ENCODE measurements around the gene NMT1.

The NMT1 gene

GRCh38 chr17:45081047-45081703, 20.1 kb downstream of the NMT1 start:
- no peak for DNase-seq (ENCODE audit: low read depth)

- no peak for DNase-seq (ENCODE audit: low read depth)
Observed at GRCh38 chr17:45086391-45086790, 25.3 kb downstream of the NMT1 start.

GRCh38 chr17:45086865-45087503, 25.9 kb downstream of the NMT1 start:
- no peak for DNase-seq (ENCODE audit: low read depth)

GRCh38 chr17:45087504-45087975, 26.4 kb downstream of the NMT1 start:
- DNase-seq (ENCODE audit: low read depth), result no peak

GRCh38 chr17:45087978-45088377, 26.9 kb downstream of the NMT1 start:
- DNase-seq (ENCODE audit: low read depth), result no peak

GRCh38 chr17:45088741-45089140, 27.6 kb downstream of the NMT1 start:
- no peak for DNase-seq (ENCODE audit: low read depth)

- DNase-seq (ENCODE audit: low read depth), result no peak
Observed at GRCh38 chr17:45090711-45091110, 29.6 kb downstream of the NMT1 start.

- peak; percentile 65 for DNase-seq (ENCODE audit: low read depth)
Observed at GRCh38 chr17:45091778-45092425, 30.8 kb downstream of the NMT1 start.

GRCh38 chr17:45092911-45093430, 31.9 kb downstream of the NMT1 start:
- DNase-seq (ENCODE audit: low read depth), result peak; percentile 98

GRCh38 chr17:45093444-45094110, 32.5 kb downstream of the NMT1 start:
- peak; percentile 26 for DNase-seq (ENCODE audit: low read depth)

GRCh38 chr17:45096141-45096540, 35.0 kb downstream of the NMT1 start:
- peak; percentile 40 for DNase-seq (ENCODE audit: low read depth)

- DNase-seq (ENCODE audit: low read depth), result no peak
Observed at GRCh38 chr17:45096926-45097325, 35.8 kb downstream of the NMT1 start.

GRCh38 chr17:45098081-45098868, 37.2 kb downstream of the NMT1 start:
- no peak for DNase-seq (ENCODE audit: low read depth)

GRCh38 chr17:45098869-45099616, 37.9 kb downstream of the NMT1 start:
- peak; percentile 72 for DNase-seq (ENCODE audit: low read depth)

- DNase-seq (ENCODE audit: low read depth), result no peak
Observed at GRCh38 chr17:45101546-45101882, 40.4 kb downstream of the NMT1 start.

- DNase-seq (ENCODE audit: low read depth), result peak; percentile 84
Observed at GRCh38 chr17:45101883-45102811, 41.0 kb downstream of the NMT1 start.

- DNase-seq (ENCODE audit: low read depth), result no peak
Observed at GRCh38 chr17:45102856-45103255, 41.7 kb downstream of the NMT1 start.

- DNase-seq (ENCODE audit: low read depth), result no peak
Observed at GRCh38 chr17:45103269-45103795, 42.2 kb downstream of the NMT1 start.

GRCh38 chr17:45104029-45104428, 42.9 kb downstream of the NMT1 start:
- DNase-seq (ENCODE audit: low read depth), result no peak

GRCh38 chr17:45104497-45104896, 43.4 kb downstream of the NMT1 start:
- DNase-seq (ENCODE audit: low read depth), result no peak

Data from amniotic epithelial cell (primary cell).